Endodermal cell (in vitro differentiated cells): ENCODE measurements around the gene PARVA. TPM values are rescaled to one million over a fixed set of nuclear protein-coding genes. Genes with fewer than 3 reads are reported as not detected.

ENCODE experiments used
- DNase-seq: peaks from one replicate; pipeline ENCODE4 v3.0.0-alpha.2; 2017
- H3K27ac ChIP-seq: 2 replicates; pipeline ENCODE4 v1.5.1; 2013; ENCODE audit warnings: mild to moderate bottlenecking, low read depth, low read length, moderate library complexity
- H3K27me3 ChIP-seq: 2 replicates; pipeline ENCODE4 v1.6.1; 2013; ENCODE audit warnings: mild to moderate bottlenecking, low read length, moderate library complexity; ENCODE audit not compliant: insufficient read depth, control insufficient read depth, poor library complexity, severe bottlenecking
- H3K36me3 ChIP-seq: 2 replicates; pipeline ENCODE4 v1.7.0; 2013; ENCODE audit warnings: mild to moderate bottlenecking, low read length, moderate library complexity; ENCODE audit not compliant: control insufficient read depth, insufficient read depth
- H3K4me1 ChIP-seq: one replicate; pipeline ENCODE4 v1.7.0; 2013; ENCODE audit warnings: low read length; ENCODE audit not compliant: control insufficient read depth, insufficient read depth
- H3K4me3 ChIP-seq: 2 replicates; pipeline ENCODE4 v1.5.1; 2013; ENCODE audit warnings: mild to moderate bottlenecking, low read length, moderate library complexity
- H3K9ac ChIP-seq: 2 replicates; pipeline ENCODE4 v1.6.1; 2013; ENCODE audit warnings: mild to moderate bottlenecking, low read length, moderate library complexity; ENCODE audit not compliant: poor library complexity, severe bottlenecking; ENCODE audit errors: extremely low read depth
- H3K9me3 ChIP-seq: 2 replicates; pipeline ENCODE4 v1.6.1; 2013; ENCODE audit warnings: mild to moderate bottlenecking, low read length, moderate library complexity; ENCODE audit not compliant: control insufficient read depth
- H3K27ac Mint-ChIP-seq: 2 replicates; pipeline ENCODE4 v1.8.0; 2020; ENCODE audit warnings: mixed read lengths
- H3K27me3 Mint-ChIP-seq: 2 replicates; pipeline ENCODE4 v1.8.0; 2021; ENCODE audit warnings: mild to moderate bottlenecking, mixed read lengths; ENCODE audit not compliant: insufficient read depth
- H3K36me3 Mint-ChIP-seq: 2 replicates; pipeline ENCODE4 v1.8.0; 2020; ENCODE audit warnings: low read depth, mixed read lengths
- H3K4me1 Mint-ChIP-seq: 2 replicates; pipeline ENCODE4 v1.8.0; 2020; ENCODE audit warnings: mixed read lengths
- H3K4me3 Mint-ChIP-seq: 2 replicates; pipeline ENCODE4 v1.8.0; 2020; ENCODE audit warnings: mild to moderate bottlenecking, moderate library complexity, mixed read lengths
- H3K9me3 Mint-ChIP-seq: 2 replicates; pipeline ENCODE4 v1.8.0; 2020; ENCODE audit warnings: mild to moderate bottlenecking, mixed read lengths
- WGBS, 2 experiments: methylation state at CpG; one replicate each; pipeline versions ENCODE4 v1.1.5 to v1.1.7; 2013; ENCODE audit warnings: missing lambda C conversion rate in 2 of 2, mixed read lengths in 1 of 2; ENCODE audit not compliant: insufficient coverage in 1 of 2, insufficient read length in 1 of 2; 5-methylcytosine and 5-hydroxymethylcytosine counted together
- total RNA-seq, 2 donors: library from RNA; stranded (reverse); fragmentation: NEBNext Ultra II Directional in 1 of 2; extraction: Animal tissue kit (Norgen Biotek cat#: 25700) in 1 of 2; gene quantifications; 2 replicates in 1 of 2; 3 replicates in 1 of 2; pipeline ENCODE4 v1.2.1, GENCODE V29; 2021
- TF ChIP-seq, protein P1 (sequence below): fragments of 200-600 bp; sonication (generic); conservative IDR thresholded peaks from 2 replicates; pipeline ENCODE4 v1.5.0; 2021; ENCODE audit warnings: antibody characterized with exemption, mild to moderate bottlenecking

The PARVA gene
- total RNA-seq, 2 donors from 2014 or later = 27.3 to 37.3 TPM

DNA sequence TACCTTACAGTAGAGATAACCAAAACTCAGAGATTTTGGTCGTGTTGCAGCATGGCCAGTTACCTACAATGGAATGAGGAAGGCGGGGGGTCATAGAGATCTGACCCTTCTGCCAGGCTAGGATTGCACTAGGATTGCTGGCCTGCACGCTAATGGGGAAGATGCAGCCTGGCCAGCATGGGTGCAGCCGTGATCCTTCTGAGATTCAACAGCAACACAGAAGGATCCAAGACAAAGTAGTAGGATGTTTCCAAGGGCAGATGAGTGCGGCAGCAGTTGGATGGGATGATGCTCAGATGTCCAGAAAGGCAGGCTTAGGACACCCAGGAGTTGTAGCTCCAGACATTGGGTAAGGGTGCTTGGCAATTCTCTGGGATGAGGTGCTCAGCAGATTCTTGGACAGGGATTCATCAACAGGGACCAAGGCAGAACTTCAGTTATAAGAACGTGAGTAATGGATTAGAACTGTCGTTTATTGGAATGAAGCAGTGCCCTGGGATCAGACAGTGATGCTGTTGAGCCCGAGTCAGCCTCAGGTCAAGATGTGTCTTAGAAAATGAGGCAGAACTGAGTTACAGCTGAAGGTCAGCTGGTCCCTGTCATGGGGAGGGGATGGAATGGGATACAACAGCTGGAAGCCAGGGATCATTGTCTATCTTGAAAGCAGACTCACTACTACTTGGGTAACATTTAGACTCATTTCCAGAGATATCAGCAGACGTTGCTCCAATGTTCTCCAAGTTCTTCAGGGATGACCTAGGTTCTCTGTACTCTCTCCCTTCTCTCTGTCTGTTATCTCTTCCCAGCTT, 71.0 kb downstream of the PARVA start:
- Histone ChIP-seq H3K9me3 (no peaks in the 10 kb centered on the region), H3K27me3 (no peaks in the 10 kb centered on the region), H3K36me3 (peaks cover 9% of the 10 kb centered on the region), H3K9ac (no peak overlapping the region), H3K4me3 (no peak overlapping the region), H3K27ac (no peak overlapping the region), H3K4me1 (peaks cover 3% of the 10 kb centered on the region)
- TF ChIP-seq, protein P1, sequence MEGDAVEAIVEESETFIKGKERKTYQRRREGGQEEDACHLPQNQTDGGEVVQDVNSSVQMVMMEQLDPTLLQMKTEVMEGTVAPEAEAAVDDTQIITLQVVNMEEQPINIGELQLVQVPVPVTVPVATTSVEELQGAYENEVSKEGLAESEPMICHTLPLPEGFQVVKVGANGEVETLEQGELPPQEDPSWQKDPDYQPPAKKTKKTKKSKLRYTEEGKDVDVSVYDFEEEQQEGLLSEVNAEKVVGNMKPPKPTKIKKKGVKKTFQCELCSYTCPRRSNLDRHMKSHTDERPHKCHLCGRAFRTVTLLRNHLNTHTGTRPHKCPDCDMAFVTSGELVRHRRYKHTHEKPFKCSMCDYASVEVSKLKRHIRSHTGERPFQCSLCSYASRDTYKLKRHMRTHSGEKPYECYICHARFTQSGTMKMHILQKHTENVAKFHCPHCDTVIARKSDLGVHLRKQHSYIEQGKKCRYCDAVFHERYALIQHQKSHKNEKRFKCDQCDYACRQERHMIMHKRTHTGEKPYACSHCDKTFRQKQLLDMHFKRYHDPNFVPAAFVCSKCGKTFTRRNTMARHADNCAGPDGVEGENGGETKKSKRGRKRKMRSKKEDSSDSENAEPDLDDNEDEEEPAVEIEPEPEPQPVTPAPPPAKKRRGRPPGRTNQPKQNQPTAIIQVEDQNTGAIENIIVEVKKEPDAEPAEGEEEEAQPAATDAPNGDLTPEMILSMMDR = no peak
- H3K36me3 Mint-ChIP-seq = peaks cover 5% of the 10 kb centered on the region
- no peak overlapping the region for H3K4me3 Mint-ChIP-seq
- no peak for DNase-seq
- H3K27ac Mint-ChIP-seq = no peak overlapping the region
- H3K27me3 Mint-ChIP-seq = no peaks in the 10 kb centered on the region
- 91 to 92% methylated on average over 9 of the region's 9 CpGs for WGBS, 2 experiments
- H3K4me1 Mint-ChIP-seq = peaks cover 9% of the 10 kb centered on the region
- H3K9me3 Mint-ChIP-seq = no peaks in the 10 kb centered on the region

DNA sequence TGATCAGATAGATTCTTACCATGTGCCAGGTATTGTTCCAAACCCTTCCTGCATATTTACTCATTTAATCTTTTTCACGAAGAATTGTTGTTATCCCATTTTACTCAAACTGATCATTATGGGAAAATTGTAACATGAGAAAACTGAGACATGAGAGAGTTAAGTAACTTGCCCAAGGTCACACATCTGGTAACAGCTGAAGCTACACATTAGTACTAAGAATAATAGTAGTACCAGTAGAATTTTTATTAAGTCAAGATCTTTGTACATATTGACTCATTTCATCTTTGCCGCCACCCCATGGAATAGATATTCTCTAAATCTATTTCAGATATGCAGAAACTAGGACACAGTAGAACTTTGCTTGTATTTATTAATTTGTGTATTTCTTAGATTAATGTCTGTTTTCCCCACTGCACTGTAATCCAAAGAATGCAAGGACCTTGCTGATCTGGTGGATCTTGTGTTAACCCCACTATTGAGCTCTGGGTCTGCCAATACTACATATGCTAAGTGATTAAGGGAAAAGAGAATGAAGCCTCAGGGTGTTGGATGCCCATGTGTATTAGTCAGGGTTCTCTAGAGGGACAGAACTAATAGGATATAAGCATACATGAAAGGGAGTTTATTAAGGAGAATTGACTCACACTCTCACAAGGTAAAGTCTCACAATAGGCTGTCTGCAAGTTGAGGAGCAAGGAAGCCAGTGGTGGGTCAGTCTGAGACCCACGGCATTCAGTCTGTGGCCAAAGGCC, 72.8 kb downstream of the PARVA start:
- no peak overlapping the region for H3K27ac ChIP-seq

DNA sequence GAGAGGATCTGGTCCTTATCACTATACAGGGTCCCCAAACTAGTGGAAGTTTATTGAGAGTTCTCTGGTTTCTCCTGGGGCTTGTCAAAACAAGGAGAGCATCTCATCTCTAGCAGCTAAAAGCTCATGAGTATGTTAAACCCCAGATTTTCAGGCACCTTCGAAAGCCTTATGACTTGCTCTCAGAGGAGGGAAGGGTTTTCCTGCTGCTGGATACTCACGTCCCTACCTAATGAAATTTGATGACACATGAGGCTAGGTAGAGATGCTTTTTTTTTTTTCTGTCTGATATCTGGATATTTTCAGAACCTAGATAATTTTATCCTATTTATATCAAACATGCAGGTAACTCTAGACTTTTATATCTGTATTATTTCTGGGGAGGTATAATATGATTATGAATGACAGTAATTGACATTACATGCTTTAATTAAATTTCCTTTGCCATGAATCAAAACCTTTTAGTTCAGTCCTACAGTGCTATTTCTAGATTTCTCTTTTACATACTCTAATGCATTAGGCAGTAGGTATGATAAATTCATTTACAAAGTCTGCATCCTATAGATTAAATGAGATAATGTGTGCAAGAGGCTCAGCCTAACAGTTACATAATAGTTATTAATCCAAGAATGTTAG, 73.9 kb downstream of the PARVA start:
- no peaks in the 10 kb centered on the region for H3K9me3 Mint-ChIP-seq
- no peaks in the 10 kb centered on the region for H3K27me3 ChIP-seq
- no peak for DNase-seq
- H3K4me1 Mint-ChIP-seq = peaks cover 9% of the 10 kb centered on the region
- no peak overlapping the region for H3K27ac ChIP-seq
- TF ChIP-seq, protein P1 = no peak
- peaks cover 3% of the 10 kb centered on the region for H3K4me1 ChIP-seq
- H3K27ac Mint-ChIP-seq = no peak overlapping the region
- H3K36me3 Mint-ChIP-seq = no peaks in the 10 kb centered on the region
- no peaks in the 10 kb centered on the region for H3K27me3 Mint-ChIP-seq
- no peak overlapping the region for H3K9ac ChIP-seq
- no peak overlapping the region for H3K4me3 ChIP-seq
- H3K9me3 ChIP-seq = no peaks in the 10 kb centered on the region
- 88 to 91% methylated on average over 1 to 2 of the region's 2 CpGs for WGBS, 2 experiments
- no peak overlapping the region for H3K4me3 Mint-ChIP-seq
- no peaks in the 10 kb centered on the region for H3K36me3 ChIP-seq

More for the DNA sequence above, 72.8 kb downstream of the PARVA start:
- H3K9me3 Mint-ChIP-seq = no peaks in the 10 kb centered on the region
- no peaks in the 10 kb centered on the region for H3K9me3 ChIP-seq
- DNase-seq = no peak
- 90 to 100% methylated on average over 1 to 3 of the region's 3 CpGs for WGBS, 2 experiments
- no peaks in the 10 kb centered on the region for H3K27me3 Mint-ChIP-seq
- H3K27me3 ChIP-seq = no peaks in the 10 kb centered on the region
- H3K36me3 Mint-ChIP-seq = no peaks in the 10 kb centered on the region
- H3K27ac Mint-ChIP-seq = no peak overlapping the region
- no peak overlapping the region for H3K4me3 Mint-ChIP-seq
- no peaks in the 10 kb centered on the region for H3K36me3 ChIP-seq
- TF ChIP-seq, protein P1 = no peak
- H3K9ac ChIP-seq = no peak overlapping the region
- H3K4me3 ChIP-seq = no peak overlapping the region
- peaks cover 3% of the 10 kb centered on the region for H3K4me1 ChIP-seq
- H3K4me1 Mint-ChIP-seq = peaks cover 9% of the 10 kb centered on the region
